ENCODE results near the gene ZFYVE9.

The ZFYVE9 gene

GRCh38 chr1:52249831-52250230, 107.9 kb downstream of the ZFYVE9 start:
- DNase-seq, result no peak

- no peak for DNase-seq
These were observed 111.5 kb downstream of the ZFYVE9 start for GRCh38 chr1:52253421-52253820.

- DNase-seq, result no peak
These were observed 118.0 kb downstream of the ZFYVE9 start for GRCh38 chr1:52259886-52260285.

GRCh38 chr1:52263153-52263910, 121.4 kb downstream of the ZFYVE9 start:
- DNase-seq, result no peak

GRCh38 chr1:52264530-52265115, 122.7 kb downstream of the ZFYVE9 start:
- no peak for DNase-seq

GRCh38 chr1:52266507-52266906, 124.6 kb downstream of the ZFYVE9 start:
- DNase-seq, result no peak

GRCh38 chr1:52268372-52268771, 126.5 kb downstream of the ZFYVE9 start:
- no peak for DNase-seq

- DNase-seq, result no peak
These were observed 139.6 kb downstream of the ZFYVE9 start for GRCh38 chr1:52281518-52281917.

GRCh38 chr1:52288286-52288685, 146.4 kb downstream of the ZFYVE9 start:
- no peak for DNase-seq

GRCh38 chr1:52294580-52294979, 152.7 kb downstream of the ZFYVE9 start:
- no peak for DNase-seq

GRCh38 chr1:52296345-52296744, 154.5 kb downstream of the ZFYVE9 start:
- DNase-seq, result peak; percentile 42

- no peak for DNase-seq
These were observed 163.7 kb downstream of the ZFYVE9 start for GRCh38 chr1:52305417-52306226.

- no peak for DNase-seq
These were observed 164.5 kb downstream of the ZFYVE9 start for GRCh38 chr1:52306227-52307006.

GRCh38 chr1:52321061-52321460, 179.2 kb downstream of the ZFYVE9 start:
- no peak for DNase-seq

GRCh38 chr1:52323731-52324130, 181.8 kb downstream of the ZFYVE9 start:
- DNase-seq, result no peak

GRCh38 chr1:52325786-52326185, 183.9 kb downstream of the ZFYVE9 start:
- DNase-seq, result no peak

GRCh38 chr1:52328615-52329014, 186.7 kb downstream of the ZFYVE9 start:
- DNase-seq, result no peak

GRCh38 chr1:52332411-52332810, 190.5 kb downstream of the ZFYVE9 start:
- DNase-seq, result no peak

GRCh38 chr1:52334906-52335528, 193.1 kb downstream of the ZFYVE9 start:
- DNase-seq, result no peak

GRCh38 chr1:52337439-52337838, 195.6 kb downstream of the ZFYVE9 start:
- DNase-seq, result no peak

GRCh38 chr1:52341655-52342260, 199.9 kb downstream of the ZFYVE9 start:
- DNase-seq, result no peak

GRCh38 chr1:52343979-52344378, 202.1 kb downstream of the ZFYVE9 start:
- no peak for DNase-seq

Measured in CD4-positive, alpha-beta T cell treated with Interleukin-17A for 1 hour (primary cell).